ENCODE results near the gene INHBB.

Gene INHBB

GRCh38 chr2:120381192-120381591 is 35.3 kb downstream of the INHBB start:
- H3K79me2 ChIP-seq (ENCODE audit: insufficient read depth, low read length) = no peaks in the 10 kb centered on the region
- no peaks in the 10 kb centered on the region for H3F3A ChIP-seq (ENCODE audit: insufficient read depth)
- H3K27ac ChIP-seq (ENCODE audit: low read depth, low read length) = no peak overlapping the region
- H3K36me3 ChIP-seq (ENCODE audit: low read length) = no peaks in the 10 kb centered on the region
- no peaks in the 10 kb centered on the region for H3K27me3 ChIP-seq (ENCODE audit: low read length)
- H3K9ac ChIP-seq (ENCODE audit: low read length) = no peak overlapping the region
- no peaks in the 10 kb centered on the region for H3K9me3 ChIP-seq (ENCODE audit: insufficient read depth, low read length)
- H3K9me2 ChIP-seq (replicated peaks; ENCODE audit: insufficient read depth, low read length) = no peaks in the 10 kb centered on the region
- no peaks in the 10 kb centered on the region for H4K20me1 ChIP-seq (ENCODE audit: low read depth, low read length)
- no peak overlapping the region for H2AFZ ChIP-seq (ENCODE audit: low read depth, low read length, severe bottlenecking)
- H3K4me3 ChIP-seq (ENCODE audit: insufficient read depth, low read length, poor library complexity, severe bottlenecking) = no peak overlapping the region
- no peak overlapping the region for H3K4me2 ChIP-seq (ENCODE audit: low read depth, low read length, poor library complexity, severe bottlenecking)
- no peak for TF ChIP-seq CTCF (IDR thresholded peaks at IDR 0.05; ENCODE audit: insufficient read depth, low read length, poor library complexity, severe bottlenecking)
- no peak for TF ChIP-seq EZH2phosphoT487 (conservative IDR thresholded peaks at IDR 0.05; ENCODE audit: low read length)

- Histone ChIP-seq H2AFZ (ENCODE audit: low read depth, low read length, severe bottlenecking) (no peak overlapping the region), H3F3A (ENCODE audit: insufficient read depth) (no peaks in the 10 kb centered on the region), H3K9me2 (replicated peaks; ENCODE audit: insufficient read depth, low read length) (no peaks in the 10 kb centered on the region), H3K79me2 (ENCODE audit: insufficient read depth, low read length) (no peaks in the 10 kb centered on the region), H3K9me3 (ENCODE audit: insufficient read depth, low read length) (no peaks in the 10 kb centered on the region), H3K4me3 (ENCODE audit: insufficient read depth, low read length, poor library complexity, severe bottlenecking) (no peak overlapping the region), H4K20me1 (ENCODE audit: low read depth, low read length) (no peaks in the 10 kb centered on the region), H3K27me3 (ENCODE audit: low read length) (no peaks in the 10 kb centered on the region), H3K36me3 (ENCODE audit: low read length) (no peaks in the 10 kb centered on the region), H3K27ac (ENCODE audit: low read depth, low read length) (no peak overlapping the region), H3K4me2 (ENCODE audit: low read depth, low read length, poor library complexity, severe bottlenecking) (no peak overlapping the region), H3K9ac (ENCODE audit: low read length) (no peak overlapping the region)
- TF ChIP-seq CTCF (IDR thresholded peaks at IDR 0.05; ENCODE audit: insufficient read depth, low read length, poor library complexity, severe bottlenecking) = no peak
- TF ChIP-seq EZH2phosphoT487 (conservative IDR thresholded peaks at IDR 0.05; ENCODE audit: low read length) = no peak
Measured at GRCh38 chr2:120381661-120382060, 35.7 kb downstream of the INHBB start.

- Histone ChIP-seq H3K9ac (ENCODE audit: low read length) (no peak overlapping the region), H4K20me1 (ENCODE audit: low read depth, low read length) (no peaks in the 10 kb centered on the region), H3K4me3 (ENCODE audit: insufficient read depth, low read length, poor library complexity, severe bottlenecking) (no peak overlapping the region), H3F3A (ENCODE audit: insufficient read depth) (no peaks in the 10 kb centered on the region), H3K79me2 (ENCODE audit: insufficient read depth, low read length) (no peaks in the 10 kb centered on the region), H3K27ac (ENCODE audit: low read depth, low read length) (no peak overlapping the region), H3K36me3 (ENCODE audit: low read length) (no peaks in the 10 kb centered on the region), H3K9me2 (replicated peaks; ENCODE audit: insufficient read depth, low read length) (no peaks in the 10 kb centered on the region), H3K9me3 (ENCODE audit: insufficient read depth, low read length) (no peaks in the 10 kb centered on the region), H3K27me3 (ENCODE audit: low read length) (no peaks in the 10 kb centered on the region), H2AFZ (ENCODE audit: low read depth, low read length, severe bottlenecking) (no peak overlapping the region), H3K4me2 (ENCODE audit: low read depth, low read length, poor library complexity, severe bottlenecking) (no peak overlapping the region)
- TF ChIP-seq CTCF (IDR thresholded peaks at IDR 0.05; ENCODE audit: insufficient read depth, low read length, poor library complexity, severe bottlenecking) (no peak), EZH2phosphoT487 (conservative IDR thresholded peaks at IDR 0.05; ENCODE audit: low read length) (no peak)
Measured at GRCh38 chr2:120382541-120383144, 36.7 kb downstream of the INHBB start.

All from SU-DHL-6 (cell line).